LHCN-M2 (cell line): ENCODE measurements around the gene CPEB4. TPM values are rescaled to one million over a fixed set of nuclear protein-coding genes. Genes with fewer than 3 reads are reported as not detected.

Experiments
- DNase-seq: peaks from one replicate; pipeline ENCODE4 v3.0.0-alpha.2; 2012; ENCODE audit warnings: low read depth
- total RNA-seq: library from RNA; depleted of rRNA; stranded (reverse); fragments of >200 nt; gene quantifications from 2 replicates; pipeline ENCODE4 v1.2.3, GENCODE V29; 2014

CPEB4 gene
- total RNA-seq, 1 experiment from 2014 or later, result 16.2 TPM

- no peak for DNase-seq
These were observed 25.7 kb downstream of the CPEB4 start for GRCh38 chr5:173913686-173914321.

DNA sequence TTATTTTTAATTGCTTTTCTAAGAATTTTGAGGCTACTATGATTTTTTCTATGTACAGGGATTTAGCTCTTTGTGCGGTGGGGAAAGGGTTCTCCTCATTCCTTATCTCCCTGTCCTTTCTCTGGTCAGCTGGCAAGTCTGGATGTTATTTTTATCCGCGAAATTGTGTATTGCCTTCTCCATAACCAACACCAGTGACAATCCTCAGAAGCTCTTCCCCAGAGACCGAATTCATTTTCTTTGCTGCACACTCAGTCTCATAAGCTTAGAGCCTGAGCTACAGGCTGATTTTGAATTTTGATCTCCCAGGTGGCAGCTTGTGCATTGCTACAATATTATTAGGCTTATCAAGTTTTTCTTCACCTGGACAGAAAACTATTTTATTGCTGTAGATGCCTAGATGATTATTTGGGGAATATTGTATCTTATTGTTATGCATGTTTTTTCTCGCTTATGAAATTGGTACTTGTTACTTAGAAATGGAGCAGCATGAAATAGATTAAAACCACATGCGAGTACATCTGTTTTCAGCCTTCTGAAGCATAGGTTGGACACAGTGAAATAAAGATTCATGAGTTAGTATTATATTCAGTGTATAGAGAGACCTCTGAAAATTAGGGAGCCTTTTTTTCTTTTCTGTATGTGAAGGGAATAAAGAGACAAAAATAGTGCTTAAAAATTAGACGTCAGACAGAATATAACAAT is 27.3 kb downstream of the CPEB4 start:
- DNase-seq, result no peak

DNA sequence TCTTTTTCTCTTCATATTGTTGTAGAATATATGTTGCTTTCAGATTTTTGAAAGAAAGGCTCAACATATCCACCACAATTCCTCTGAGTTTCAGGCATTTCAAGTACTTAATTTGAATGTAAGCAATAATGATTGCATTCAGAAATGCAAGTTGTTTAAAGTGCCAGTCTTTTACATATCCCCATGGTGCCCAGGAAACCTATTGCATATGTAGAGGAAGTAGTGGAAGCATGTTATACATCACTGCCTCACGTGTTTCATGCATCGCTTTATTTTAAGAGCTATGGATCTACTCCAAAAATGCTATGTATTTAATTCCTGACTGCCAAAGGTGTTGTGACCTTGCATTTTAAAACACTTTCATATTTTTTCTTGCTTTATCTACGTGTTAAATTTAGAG is 28.1 kb downstream of the CPEB4 start:
- DNase-seq, result no peak

DNA sequence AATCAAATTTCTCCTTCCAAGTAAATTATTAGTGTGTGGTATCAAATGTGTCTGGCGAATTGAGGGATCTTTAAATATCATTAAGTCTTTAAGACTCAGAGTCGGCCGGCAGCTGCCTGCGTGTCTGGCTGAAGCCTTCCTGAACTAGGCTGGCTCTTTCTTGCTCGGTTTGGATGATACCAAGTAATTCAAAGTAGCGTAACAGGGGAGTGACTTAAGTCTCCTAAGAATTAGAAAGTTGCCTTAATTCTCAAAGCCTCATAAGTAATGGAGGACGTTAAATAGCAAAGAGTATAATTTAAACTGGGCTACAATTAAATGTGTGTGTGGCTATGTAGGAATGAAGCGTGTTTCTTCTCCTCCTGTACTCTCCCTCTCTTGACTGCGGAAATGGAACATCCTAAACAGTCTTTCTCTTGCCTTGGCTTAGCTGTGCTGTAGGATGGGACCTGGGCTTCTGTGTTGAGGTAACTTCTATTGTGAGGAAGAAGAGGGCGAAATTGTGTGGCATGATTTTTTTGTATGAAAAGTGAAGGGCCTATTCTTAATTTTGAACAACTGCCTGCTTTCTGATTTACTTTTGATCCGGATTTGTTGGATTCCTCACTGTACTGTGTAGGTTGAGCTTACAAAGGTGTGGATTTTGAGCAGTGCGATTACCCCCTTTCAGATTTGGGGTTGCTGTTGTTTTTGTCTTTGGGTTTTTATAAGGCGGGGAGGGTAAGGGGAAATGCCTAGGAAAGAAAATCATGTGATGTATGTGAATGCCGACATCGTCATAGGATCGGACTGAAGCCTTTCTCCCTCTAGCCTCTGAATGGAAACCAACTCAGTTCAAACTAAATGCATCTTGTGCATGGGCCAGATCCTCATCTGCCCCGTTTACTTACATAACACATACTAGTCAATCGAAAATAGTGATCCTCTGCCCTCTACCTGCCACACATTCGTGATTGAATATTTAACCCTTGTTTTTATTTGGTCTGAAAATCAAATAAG is 29.9 kb downstream of the CPEB4 start:
- peak; percentile 87 for DNase-seq

DNA sequence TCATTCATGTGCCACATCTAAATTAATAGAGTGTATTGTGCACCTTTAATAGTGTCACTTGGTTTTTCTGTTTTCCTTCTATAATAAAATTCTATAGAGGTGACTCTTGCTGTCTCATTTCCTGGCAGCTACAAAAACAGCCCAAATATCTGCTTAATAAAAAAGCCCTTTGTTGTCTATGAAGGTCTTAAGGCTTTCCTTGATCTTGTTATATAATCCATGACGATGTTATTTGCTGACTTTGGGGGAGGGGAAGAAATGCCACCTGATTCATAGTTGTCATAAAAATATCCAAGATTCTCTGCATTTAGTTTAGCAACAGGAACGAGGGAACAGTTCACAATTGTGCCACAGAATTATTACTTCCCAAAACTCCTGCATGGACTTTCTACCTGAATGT is 31.3 kb downstream of the CPEB4 start:
- DNase-seq, result peak; percentile 30

DNA sequence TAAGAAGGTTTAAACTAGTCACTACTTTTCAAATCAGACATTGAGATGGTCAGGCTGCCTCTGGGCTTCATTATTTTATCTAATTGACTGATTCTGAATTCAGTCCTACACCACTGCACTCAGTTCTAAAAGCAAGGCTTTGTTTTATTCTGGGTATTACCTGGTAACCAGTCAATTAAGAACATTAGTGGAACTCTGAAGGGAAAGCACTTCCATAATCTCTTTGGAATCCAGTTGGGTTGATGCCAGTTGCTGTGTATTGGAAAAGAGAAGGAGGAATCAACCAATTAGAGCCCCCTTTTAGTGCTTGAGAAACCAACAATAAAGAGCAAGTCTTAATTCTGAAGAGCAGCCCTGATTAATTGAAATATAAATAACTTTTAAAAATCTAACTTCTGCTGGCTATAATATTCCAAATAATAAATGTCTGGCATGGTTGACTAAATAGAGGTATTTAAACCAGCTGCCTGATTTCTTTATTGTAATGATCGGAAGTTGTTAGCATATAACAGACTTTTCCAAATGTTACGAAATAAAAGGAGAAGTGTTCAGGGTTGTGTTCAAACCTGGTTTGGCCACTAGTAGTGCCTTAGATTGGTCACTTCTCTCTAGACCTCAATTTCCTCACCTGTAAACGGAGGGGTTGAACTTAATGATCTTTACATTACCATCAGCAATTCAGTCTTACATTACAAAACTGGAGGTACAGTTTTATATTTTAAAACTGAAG is 32.0 kb downstream of the CPEB4 start:
- peak; percentile 13 for DNase-seq

- DNase-seq, result no peak
These were observed 32.9 kb downstream of the CPEB4 start for GRCh38 chr5:173920866-173921555.

GRCh38 chr5:173922527-173922926 is 34.4 kb downstream of the CPEB4 start:
- DNase-seq, result no peak

GRCh38 chr5:173923218-173924095 is 35.3 kb downstream of the CPEB4 start:
- DNase-seq, result peak; percentile 11

DNA sequence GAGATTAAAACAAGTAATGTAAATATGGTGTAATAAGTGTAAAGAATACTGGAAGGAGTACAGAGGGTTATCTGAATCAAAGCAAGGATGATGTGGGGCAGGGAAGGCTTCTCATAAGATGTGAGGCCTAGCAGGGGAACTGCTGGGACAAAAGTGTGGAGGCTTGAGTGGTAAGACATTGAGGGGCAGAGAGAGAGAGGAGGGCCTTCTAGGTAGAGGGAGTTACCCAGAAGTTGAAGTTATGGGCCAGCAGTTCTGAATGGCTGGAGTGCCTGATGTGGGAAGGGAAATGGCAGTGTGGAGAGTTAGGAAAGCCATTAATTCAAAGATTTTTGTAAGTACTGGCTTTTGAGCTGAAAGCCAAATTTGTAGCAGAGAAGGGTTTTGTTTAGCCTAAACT is 36.8 kb downstream of the CPEB4 start:
- no peak for DNase-seq

- DNase-seq, result peak; percentile 54
These were observed 37.4 kb downstream of the CPEB4 start for GRCh38 chr5:173925449-173926071.

DNA sequence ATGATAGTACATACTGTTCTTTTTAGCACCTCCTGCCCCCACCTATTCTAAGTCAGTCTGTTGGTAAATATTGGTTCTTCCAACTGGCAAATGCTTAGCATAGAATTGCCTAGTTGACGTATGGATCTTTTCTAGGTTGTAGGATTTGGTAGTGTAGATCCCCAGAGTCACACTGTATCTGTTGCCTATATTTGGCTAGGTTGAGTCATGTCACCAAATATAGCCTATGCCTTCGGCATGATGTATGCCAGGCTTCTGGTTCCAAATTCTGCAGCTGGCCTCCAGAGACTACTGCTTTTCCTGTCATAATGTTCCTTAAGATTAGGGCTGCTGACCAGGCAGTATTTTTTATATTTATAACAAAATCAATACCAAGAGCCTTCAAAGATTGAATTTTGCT is 38.2 kb downstream of the CPEB4 start:
- peak; percentile 61 for DNase-seq

DNA sequence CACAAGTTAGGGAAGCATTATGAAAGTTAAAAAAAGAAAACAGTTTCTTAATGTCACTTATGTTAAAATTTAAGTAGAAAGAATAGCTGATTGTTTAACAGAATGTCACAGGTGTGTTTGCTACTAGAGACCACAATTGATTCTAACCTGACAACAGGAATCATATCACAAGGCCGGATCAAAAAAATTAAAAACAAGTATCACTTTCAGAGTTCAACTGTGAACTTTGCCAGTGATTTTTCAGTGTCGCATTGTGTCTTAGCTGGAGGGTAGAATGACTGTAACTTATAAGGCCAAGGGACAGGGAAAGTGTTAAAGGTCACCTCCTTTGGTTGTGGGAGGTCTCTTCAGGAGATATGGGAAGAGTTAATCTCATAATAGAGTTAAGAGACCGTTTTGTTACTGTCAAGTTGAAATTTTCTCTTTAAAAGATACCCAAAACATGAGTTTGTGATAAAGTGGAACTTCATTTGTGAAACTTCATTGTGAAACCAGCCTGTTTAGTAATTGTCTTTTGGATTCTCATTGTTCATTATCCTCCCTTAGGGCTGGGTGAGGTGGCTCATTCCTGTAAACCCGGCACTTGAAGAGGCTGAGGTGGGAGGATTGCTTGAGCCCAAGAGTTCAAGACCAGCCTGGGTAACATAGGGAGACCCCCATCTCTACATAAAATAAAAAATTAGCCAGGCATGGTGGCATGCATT is 40.9 kb downstream of the CPEB4 start:
- DNase-seq, result no peak

DNA sequence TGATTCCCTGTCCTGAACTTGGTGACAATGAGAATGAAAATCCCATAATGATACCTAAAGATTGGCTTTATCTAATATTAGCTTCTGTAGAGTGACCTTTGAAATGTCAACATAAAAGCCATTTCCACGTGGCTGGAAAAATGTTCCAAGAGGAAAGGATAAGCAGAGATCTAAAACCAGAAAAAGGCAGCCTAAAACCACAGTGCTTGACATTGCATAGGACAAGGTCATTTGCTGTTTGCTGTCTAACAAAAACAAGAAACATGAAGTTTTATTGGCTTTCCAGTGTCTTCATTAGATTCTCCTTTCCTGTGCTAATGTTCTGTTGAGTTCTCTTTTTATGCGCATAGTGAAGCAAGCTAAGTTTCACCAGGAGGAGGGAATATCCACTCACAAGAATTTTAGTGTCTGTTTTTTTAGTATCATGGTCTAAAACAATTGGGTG is 44.6 kb downstream of the CPEB4 start:
- no peak for DNase-seq

DNA sequence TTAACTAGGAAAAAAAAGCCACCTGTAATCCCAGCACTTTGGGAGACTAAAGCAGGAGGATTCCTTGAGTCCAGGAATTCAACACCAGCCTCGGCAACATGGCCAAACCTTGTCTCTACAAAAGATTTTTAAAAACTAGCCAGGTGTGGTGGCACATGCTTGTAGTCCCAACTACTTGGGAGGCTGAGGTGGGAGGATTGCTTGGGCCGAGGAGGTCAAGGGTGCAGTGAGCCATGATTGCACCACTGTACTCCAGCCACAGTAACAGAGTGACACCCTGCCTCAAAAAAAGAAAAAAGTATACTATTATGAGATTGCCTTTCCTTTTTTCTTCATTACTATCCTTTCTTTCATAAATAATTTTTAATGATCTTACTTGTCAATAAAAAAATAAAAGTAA is 45.8 kb downstream of the CPEB4 start:
- no peak for DNase-seq

DNA sequence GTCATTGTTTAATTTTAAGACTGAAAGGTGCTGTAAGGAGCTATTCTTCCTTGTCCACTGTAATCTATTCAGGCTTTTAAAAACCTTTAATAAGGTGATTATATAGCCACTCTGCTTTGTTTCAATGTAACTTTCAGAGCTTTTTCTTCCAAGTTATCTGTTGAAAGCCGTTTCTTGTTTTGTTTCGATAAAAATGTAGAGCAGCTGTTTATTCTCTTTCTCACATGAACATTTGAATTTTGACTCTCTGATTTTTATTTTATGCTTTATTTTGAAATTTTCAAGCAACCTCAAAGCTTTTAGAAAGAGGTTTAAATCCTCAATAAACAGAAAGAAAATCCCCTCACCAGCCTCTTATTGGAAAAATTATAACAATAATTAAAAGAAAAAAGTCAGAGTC is 47.2 kb downstream of the CPEB4 start:
- DNase-seq, result no peak

- DNase-seq, result no peak
These were observed 52.1 kb downstream of the CPEB4 start for GRCh38 chr5:173940269-173940668.

GRCh38 chr5:173941102-173941501 is 53.0 kb downstream of the CPEB4 start:
- DNase-seq, result no peak
